Suprapubic skin (tissue), 3 donors: Measurements from ENCODE around the gene MKLN1.

Experiments
- EP300 ChIP-seq: sonication (generic); formaldehyde crosslinking; IDR thresholded peaks from one replicate; pipeline ENCODE4 v1.6.1; 2017; ENCODE audit warnings: antibody characterized with exemption
- POLR2A ChIP-seq, 2 donors: fragments of 450-650 bp; IDR thresholded peaks; one replicate each; pipeline ENCODE4 v1.6.1; 2017; ENCODE audit warnings: antibody characterized with exemption in 2 of 2, mild to moderate bottlenecking in 2 of 2, moderate library complexity in 2 of 2
- TF ChIP-seq, protein P1 (sequence below), 2 donors: fragments of 200-600 bp in 1 of 2; fragments of 450-650 bp in 1 of 2; sonication (generic) in 1 of 2; IDR thresholded peaks; one replicate each; pipeline ENCODE4 v1.5.1; 2016 to 2019; ENCODE audit warnings: antibody characterized with exemption in 2 of 2, mild to moderate bottlenecking in 1 of 2, moderate library complexity in 1 of 2

- TF ChIP-seq EP300 (no peak), POLR2A (IDR thresholded peaks at IDR 0.05) (no peak)
- TF ChIP-seq, protein P1, sequence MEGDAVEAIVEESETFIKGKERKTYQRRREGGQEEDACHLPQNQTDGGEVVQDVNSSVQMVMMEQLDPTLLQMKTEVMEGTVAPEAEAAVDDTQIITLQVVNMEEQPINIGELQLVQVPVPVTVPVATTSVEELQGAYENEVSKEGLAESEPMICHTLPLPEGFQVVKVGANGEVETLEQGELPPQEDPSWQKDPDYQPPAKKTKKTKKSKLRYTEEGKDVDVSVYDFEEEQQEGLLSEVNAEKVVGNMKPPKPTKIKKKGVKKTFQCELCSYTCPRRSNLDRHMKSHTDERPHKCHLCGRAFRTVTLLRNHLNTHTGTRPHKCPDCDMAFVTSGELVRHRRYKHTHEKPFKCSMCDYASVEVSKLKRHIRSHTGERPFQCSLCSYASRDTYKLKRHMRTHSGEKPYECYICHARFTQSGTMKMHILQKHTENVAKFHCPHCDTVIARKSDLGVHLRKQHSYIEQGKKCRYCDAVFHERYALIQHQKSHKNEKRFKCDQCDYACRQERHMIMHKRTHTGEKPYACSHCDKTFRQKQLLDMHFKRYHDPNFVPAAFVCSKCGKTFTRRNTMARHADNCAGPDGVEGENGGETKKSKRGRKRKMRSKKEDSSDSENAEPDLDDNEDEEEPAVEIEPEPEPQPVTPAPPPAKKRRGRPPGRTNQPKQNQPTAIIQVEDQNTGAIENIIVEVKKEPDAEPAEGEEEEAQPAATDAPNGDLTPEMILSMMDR (IDR thresholded peaks at IDR 0.05), result no peak
These were observed 162.2 kb downstream of the MKLN1 start for GRCh38 chr7:131489881-131490280.
